ENCODE measurements around the gene NOXO1. TPM values are rescaled to one million over a fixed set of nuclear protein-coding genes. Genes with fewer than 3 reads are reported as not detected.
A peak's percentile ranks its signal among the peaks of the same experiment; 100 is the strongest.

Gene NOXO1
- total and polyA plus RNA-seq, 9 of the 15 experiments (the other 6 are each of a cell fraction or from before 2014, with no cell fraction given), result not detected

DNA sequence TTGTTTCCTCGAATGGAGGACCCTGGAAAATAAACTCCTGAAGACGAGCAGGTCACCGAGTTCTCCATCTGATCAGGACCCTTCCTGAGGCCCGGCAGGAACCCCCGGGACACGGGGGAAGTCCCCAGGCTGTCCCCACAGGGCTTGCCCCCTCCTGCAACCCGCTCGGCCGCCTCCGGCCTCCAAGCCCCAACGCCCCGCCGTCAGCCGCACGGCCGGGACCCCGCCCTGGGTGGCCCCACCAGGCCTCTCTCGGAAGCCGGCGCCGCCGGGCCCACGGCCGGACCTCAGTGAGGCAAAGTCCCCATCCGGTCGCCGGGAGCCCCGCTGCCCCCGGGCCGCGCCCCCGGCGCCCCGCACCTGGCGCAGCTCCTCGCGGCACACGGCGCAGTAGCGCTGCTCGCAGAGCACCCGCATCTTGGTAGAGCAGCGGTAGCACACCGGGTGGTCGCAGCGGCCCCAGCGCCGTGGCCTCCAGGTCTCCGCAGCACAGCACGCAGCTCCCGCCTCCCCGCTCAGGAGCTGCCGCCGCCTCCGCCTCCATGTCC is 28.0 kb upstream of the NOXO1 start:
- peaks cover 41% of the 10 kb centered on the region; the same call in 2 of the 3 replicates for H3K36me3 ChIP-seq (ENCODE audit: control insufficient read depth, insufficient read depth, low read length)
- ATAC-seq, result peak; percentile 32
- no TSS peak for BruUV-seq (replicated peaks)
- in situ Hi-C loops (cut with MboI) (no loop called here), intact Hi-C loops (cut with micrococcal nuclease) (loop anchor here (2.0 kb wide), 1 partner anchor 16 kb away; no protein-coding TSS in a partner anchor)
- H4K20me1 ChIP-seq (replicated peaks; ENCODE audit: control insufficient read depth, insufficient read depth, low read length), result peaks cover 37% of the 10 kb centered on the region
- H3K27ac ChIP-seq (ENCODE audit: extremely low read depth, low read depth, low read length), result peak overlapping the region; percentile 89
- H3K79me2 ChIP-seq (ENCODE audit: control insufficient read depth, insufficient read depth, low read length), result peaks cover 66% of the 10 kb centered on the region
- H3K9me1 ChIP-seq (ENCODE audit: control insufficient read depth, insufficient read depth, low read length), result peaks cover 19% of the 10 kb centered on the region
- no peaks in the 10 kb centered on the region for H3K9me3 ChIP-seq (replicated peaks; ENCODE audit: control insufficient read depth, insufficient read depth, low read depth, low read length)
- H3K4me3 ChIP-seq, result peak overlapping the region; percentile 99
- peak overlapping the region; percentile 91 to 99 for H3K9ac ChIP-seq (ENCODE audit: insufficient read depth in 1 of 2, low read depth in 2 of 2, low read length in 2 of 2)
- WGBS (ENCODE audit: insufficient coverage, low coverage, missing lambda C conversion rate), result 0% methylated on average over 32 of the region's 55 CpGs
- FAIRE-seq, result no peak
- peak in 3 of 4 experiments; percentile 47 to 76 (median 75) for DNase-seq (ENCODE audit: extremely low read depth in 1 of 4, low spot score in 3 of 4)
- ChIA-PET POLR2A (interaction anchor here (1.0 to 2.6 kb wide), 3 partner anchors 12 to 146 kb away, joined by 7 to 13 read pairs (median 7); partner anchors contain the start of genes RPS2 and TRAF7), CTCF (ENCODE audit: low intra/inter-chr PET ratio) (no interaction called here)
- H2AFZ ChIP-seq (ENCODE audit: low read depth, low read length), result peak overlapping the region; percentile 28; the same call in 1 of the 2 replicates
- no peaks in the 10 kb centered on the region for H3K27me3 ChIP-seq (ENCODE audit: control insufficient read depth in 2 of 2, insufficient read depth in 2 of 2, low read length in 2 of 2)
- peak overlapping the region; percentile 93 for H3K4me2 ChIP-seq (ENCODE audit: insufficient read depth, low read length)
- H3K4me1 ChIP-seq (replicated peaks in 1 of 2; ENCODE audit: control insufficient read depth in 2 of 2, insufficient read depth in 2 of 2, low read length in 2 of 2), result peaks cover 23 to 67% of the 10 kb centered on the region in 2 experiments
- TF ChIP-seq SMARCA5 (IDR thresholded peaks at IDR 0.05) (no peak), NFE2L1 (tag; IDR thresholded peaks at IDR 0.05; ENCODE audit: borderline replicate concordance, low read depth) (no peak), NR2F6 (CRISPR knock-in tag; IDR thresholded peaks at IDR 0.05) (no peak), CCNT2 (IDR thresholded peaks at IDR 0.05; ENCODE audit: borderline replicate concordance, extremely low read depth, insufficient read length, low read depth, low read length) (no peak), FOXM1 (IDR thresholded peaks at IDR 0.05; ENCODE audit: low read depth) (no peak), FOXM1 (CRISPR knock-in tag; IDR thresholded peaks at IDR 0.05; ENCODE audit: low read depth) (peak; percentile 52; the same call in 1 of the 2 replicates), RBBP5 (IDR thresholded peaks at IDR 0.05; ENCODE audit: borderline replicate concordance, insufficient read depth, low read length, poor library complexity, severe bottlenecking) (peak; percentile 59), UBTF (IDR thresholded peaks at IDR 0.05; ENCODE audit: borderline replicate concordance in 1 of 2, low read depth in 2 of 2, low read length in 2 of 2) (0 out of 4 replicates have a peak, but pooled peaks of 1 of the 2 experiments have one; percentile 32), E2F6 (IDR thresholded peaks at IDR 0.05; ENCODE audit: borderline replicate concordance in 1 of 2, extremely low read depth in 1 of 2, insufficient read depth in 1 of 2, insufficient read length in 1 of 2, low read depth in 1 of 2, low read length in 1 of 2, poor library complexity in 1 of 2, severe bottlenecking in 1 of 2) (peak in 1 of 2 experiments; percentile 53), ZBTB11 (CRISPR knock-in tag; IDR thresholded peaks at IDR 0.05) (peak in 1 of 3 experiments; percentile 27; a peak in 1 of 6 replicates), RB1 (IDR thresholded peaks at IDR 0.05; ENCODE audit: low read depth) (peak; percentile 9; the same call in 1 of the 2 replicates), HNRNPLL (IDR thresholded peaks at IDR 0.05; ENCODE audit: low read depth, low read length, poor library complexity, severe bottlenecking) (peak; percentile 52), ATF7 (IDR thresholded peaks at IDR 0.05) (no peak)

All from K562 (cell line).